ENCODE data around the gene CPNE6.

CPNE6 gene

GRCh38 chr14:24054646-24055045 is 16.7 kb upstream of the CPNE6 start:
- no peak for TF ChIP-seq GATA2 (IDR thresholded peaks at IDR 0.05; ENCODE audit: low read depth, low read length)
- no peak for TF ChIP-seq GATA3 (IDR thresholded peaks at IDR 0.05; ENCODE audit: low read depth, low read length)

- TF ChIP-seq GATA2 (IDR thresholded peaks at IDR 0.05; ENCODE audit: low read depth, low read length): no peak
- TF ChIP-seq GATA3 (IDR thresholded peaks at IDR 0.05; ENCODE audit: low read depth, low read length): no peak
Measured at GRCh38 chr14:24055971-24056799, 15.2 kb upstream of the CPNE6 start.

- TF ChIP-seq GATA3 (IDR thresholded peaks at IDR 0.05; ENCODE audit: low read depth, low read length) (no peak), GATA2 (IDR thresholded peaks at IDR 0.05; ENCODE audit: low read depth, low read length) (no peak)
Measured at GRCh38 chr14:24056800-24057184, 14.6 kb upstream of the CPNE6 start.

- TF ChIP-seq GATA2 (IDR thresholded peaks at IDR 0.05; ENCODE audit: low read depth, low read length) (no peak), GATA3 (IDR thresholded peaks at IDR 0.05; ENCODE audit: low read depth, low read length) (no peak)
Measured at GRCh38 chr14:24057271-24057670, 14.1 kb upstream of the CPNE6 start.

DNA sequence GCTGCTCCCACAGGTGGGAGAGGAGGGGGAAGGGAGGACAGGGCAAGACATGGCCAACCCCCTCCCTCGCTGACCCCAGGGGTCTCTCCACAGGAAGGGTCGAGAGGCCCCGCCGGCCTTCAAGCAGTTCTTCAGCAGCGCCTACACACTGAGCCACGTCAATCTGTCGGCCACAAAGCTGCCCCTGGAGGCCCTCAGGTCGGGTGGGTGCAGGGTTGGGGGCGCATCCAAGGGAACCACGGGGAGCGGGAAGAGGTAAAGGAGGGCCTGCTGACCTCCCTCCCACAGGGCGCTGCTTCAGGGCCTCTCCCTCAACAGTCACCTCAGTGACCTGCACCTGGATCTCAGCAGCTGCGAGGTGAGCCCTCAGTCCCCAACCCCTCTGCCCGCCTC is 13.5 kb upstream of the CPNE6 start:
- TF ChIP-seq GATA2 (IDR thresholded peaks at IDR 0.05; ENCODE audit: low read depth, low read length) (no peak), GATA3 (IDR thresholded peaks at IDR 0.05; ENCODE audit: low read depth, low read length) (no peak)

GRCh38 chr14:24058260-24058950 is 13.0 kb upstream of the CPNE6 start:
- no peak for TF ChIP-seq GATA3 (IDR thresholded peaks at IDR 0.05; ENCODE audit: low read depth, low read length)
- TF ChIP-seq GATA2 (IDR thresholded peaks at IDR 0.05; ENCODE audit: low read depth, low read length): no peak

GRCh38 chr14:24058951-24059475 is 12.3 kb upstream of the CPNE6 start:
- TF ChIP-seq GATA2 (IDR thresholded peaks at IDR 0.05; ENCODE audit: low read depth, low read length): no peak
- no peak for TF ChIP-seq GATA3 (IDR thresholded peaks at IDR 0.05; ENCODE audit: low read depth, low read length)

DNA sequence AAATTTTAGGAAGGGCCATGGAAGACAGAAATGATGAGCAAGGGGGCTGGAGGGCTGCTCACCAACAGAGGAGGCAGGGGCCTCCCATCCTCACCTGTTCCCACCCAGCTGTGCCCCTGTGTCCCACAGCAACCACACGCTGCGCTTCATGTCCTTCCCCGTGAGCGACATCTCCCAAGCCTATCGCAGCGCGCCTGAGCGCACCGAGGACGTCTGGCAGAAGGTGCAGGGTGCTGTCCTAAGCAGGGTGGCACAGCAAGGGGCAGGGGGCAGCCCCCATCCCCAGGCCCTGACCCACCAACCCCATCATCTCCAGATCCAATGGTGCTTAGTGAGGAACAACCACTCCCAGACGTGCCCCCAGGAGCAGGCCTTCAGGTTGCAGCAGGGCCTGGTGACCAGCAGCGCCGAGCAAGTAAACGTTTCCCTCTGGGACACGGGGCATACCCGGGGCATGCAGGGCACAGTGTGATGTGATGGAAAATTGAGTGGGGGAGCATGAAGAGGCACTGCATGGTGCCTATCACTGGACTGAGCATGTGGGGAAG is 11.4 kb upstream of the CPNE6 start:
- no peak for TF ChIP-seq GATA2 (IDR thresholded peaks at IDR 0.05; ENCODE audit: low read depth, low read length)

DNA sequence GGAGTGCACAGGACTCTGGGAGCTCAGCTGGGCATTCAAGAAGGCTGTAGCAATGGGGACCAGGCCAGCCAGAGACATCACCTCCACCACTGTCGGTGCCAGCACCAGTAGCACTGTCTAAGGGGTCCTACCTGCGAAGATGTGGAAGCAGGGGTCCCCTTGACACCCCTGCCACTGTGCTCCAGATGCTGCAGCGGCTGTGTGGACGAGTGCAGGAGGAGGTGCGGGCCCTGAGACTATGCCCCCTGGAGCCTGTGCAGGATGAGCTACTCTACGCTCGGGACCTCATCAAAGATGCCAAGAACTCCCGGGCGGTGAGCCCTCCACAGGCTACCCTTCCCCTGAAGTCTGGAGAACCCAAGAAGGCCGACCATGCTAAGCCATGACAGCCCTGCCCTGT is 10.9 kb upstream of the CPNE6 start:
- TF ChIP-seq GATA2 (IDR thresholded peaks at IDR 0.05; ENCODE audit: low read depth, low read length): no peak
- no peak for TF ChIP-seq GATA3 (IDR thresholded peaks at IDR 0.05; ENCODE audit: low read depth, low read length)

DNA sequence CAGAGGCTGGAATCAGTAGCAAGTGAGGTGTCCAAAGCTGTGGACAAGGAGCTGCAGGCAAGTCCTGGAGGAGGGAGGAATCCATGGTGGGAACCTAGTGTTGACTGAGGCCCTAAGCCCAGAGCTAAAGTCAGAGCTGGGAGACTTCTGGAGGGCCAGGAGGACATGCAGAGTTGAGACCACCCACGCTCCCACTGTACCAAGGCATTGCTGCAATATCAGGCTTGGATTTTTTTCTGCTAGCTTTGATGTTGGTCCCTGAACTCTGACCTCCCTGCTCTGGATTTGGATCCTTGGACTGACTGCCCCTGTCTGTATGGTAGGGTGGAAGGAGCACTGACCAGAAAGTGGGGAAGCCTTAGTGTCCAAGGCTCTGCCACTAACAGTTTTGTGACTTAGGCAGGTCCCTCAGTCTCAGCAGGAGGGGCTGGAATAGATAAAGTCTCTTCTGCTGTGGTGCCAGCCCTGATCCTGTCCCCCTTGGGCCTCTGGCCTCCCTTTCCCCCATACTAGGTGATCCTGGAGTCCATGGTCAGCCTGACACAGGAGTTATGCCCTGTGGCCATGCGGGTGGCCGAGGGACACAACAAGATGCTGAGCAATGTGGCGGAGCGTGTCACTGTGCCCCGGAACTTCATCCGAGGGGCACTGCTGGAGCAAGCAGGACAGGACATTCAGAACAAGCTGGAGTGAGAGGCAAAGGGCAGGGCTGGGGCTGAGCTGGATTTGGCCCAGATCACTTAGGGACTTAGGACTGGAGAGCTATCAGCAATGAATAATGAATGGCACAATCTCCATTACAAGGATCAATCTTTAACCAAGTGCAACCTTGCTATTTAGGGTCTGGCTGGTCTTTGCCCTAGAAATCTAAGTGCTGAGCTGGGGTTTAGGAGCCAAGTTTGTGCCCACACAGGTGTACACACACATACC is 10.1 kb upstream of the CPNE6 start:
- TF ChIP-seq GATA2 (IDR thresholded peaks at IDR 0.05; ENCODE audit: low read depth, low read length) (no peak), GATA3 (IDR thresholded peaks at IDR 0.05; ENCODE audit: low read depth, low read length) (no peak)

DNA sequence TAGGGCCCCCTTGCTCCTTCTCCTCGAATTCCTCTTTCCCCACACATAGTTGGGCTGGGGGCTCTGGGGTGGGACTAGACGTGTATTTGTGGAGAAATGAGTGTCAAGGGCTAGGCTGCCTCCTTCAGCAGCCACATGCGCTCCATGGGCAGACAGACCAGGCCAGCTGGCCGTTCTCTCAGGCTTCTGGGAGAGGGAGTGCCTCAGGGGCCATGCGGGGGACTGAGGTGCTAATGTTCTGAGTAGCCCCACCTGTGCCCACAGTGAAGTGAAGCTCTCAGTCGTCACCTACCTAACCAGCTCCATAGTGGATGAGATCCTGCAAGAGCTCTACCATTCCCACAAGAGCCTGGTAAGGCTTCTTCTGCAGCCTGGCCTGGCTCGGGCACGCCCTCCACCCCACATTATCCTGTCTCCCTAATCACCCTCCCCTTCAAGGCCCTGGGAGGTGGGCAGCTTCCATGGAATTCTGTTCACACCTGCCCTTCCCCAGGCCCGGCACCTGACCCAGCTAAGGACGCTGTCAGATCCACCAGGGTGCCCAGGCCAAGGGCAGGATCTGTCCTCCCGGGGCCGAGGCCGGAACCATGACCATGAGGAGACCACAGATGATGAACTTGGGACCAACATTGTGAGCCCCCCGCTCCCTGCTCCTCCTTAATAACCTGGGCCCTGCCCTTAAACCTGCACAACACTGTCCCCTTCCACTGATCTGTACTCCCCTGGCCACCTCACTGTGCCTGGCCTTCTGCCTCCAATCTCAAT is 9.0 kb upstream of the CPNE6 start:
- no peak for TF ChIP-seq GATA3 (IDR thresholded peaks at IDR 0.05; ENCODE audit: low read depth, low read length)

DNA sequence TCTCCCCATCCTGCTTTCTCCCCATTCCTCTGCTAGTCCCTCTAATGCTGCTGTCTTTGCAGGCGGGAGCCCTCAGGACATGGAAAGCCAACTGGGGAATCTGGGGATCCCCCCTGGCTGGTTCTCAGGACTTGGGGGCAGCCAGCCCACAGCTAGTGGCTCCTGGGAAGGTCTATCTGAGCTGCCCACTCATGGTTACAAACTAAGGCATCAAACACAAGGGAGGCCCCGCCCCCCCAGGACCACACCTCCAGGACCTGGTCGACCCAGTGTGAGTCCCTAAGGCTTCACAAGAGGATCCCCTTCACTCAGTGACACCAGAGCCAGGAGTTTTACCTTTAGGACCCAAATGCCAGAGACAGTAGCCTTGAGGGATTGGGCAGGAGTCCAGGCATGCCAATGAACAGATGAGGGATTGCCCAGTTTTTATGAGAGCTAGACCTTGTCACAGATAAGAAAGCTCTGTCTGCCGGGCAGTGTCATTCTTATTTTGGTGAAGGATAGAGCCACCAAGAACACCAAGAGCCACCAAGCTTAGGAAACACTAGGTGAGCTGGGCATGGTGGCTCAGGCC is 8.0 kb upstream of the CPNE6 start:
- TF ChIP-seq GATA2 (IDR thresholded peaks at IDR 0.05; ENCODE audit: low read depth, low read length) (no peak), GATA3 (IDR thresholded peaks at IDR 0.05; ENCODE audit: low read depth, low read length) (no peak)

All from SH-SY5Y (cell line).